HepG2 (cell line): ENCODE results near the gene TESK1. TPM values are rescaled to one million over a fixed set of nuclear protein-coding genes. Genes with fewer than 3 reads are reported as not detected.

Source experiments
- JUND ChIP-seq: sonication (generic); formaldehyde crosslinking; IDR thresholded peaks from 2 replicates; pipeline ENCODE4 v1.8.0; 2022; ENCODE audit warnings: mild to moderate bottlenecking, missing genetic modification reagents
- KLF12 ChIP-seq: sonication (generic); formaldehyde crosslinking; IDR thresholded peaks from 2 replicates; pipeline ENCODE4 v1.4.0; 2020; ENCODE audit warnings: missing genetic modification reagents, borderline replicate concordance
- NFYC ChIP-seq: IDR thresholded peaks from 2 replicates; pipeline ENCODE4 v1.6.1; 2016; ENCODE audit warnings: missing genetic modification reagents, missing compliant biosample characterization
- REL ChIP-seq: sonication (generic); formaldehyde crosslinking; conservative IDR thresholded peaks from 2 replicates; pipeline ENCODE4 v1.8.0; 2022; ENCODE audit warnings: mild to moderate bottlenecking, missing genetic modification reagents, moderate library complexity
- SAP130 ChIP-seq: IDR thresholded peaks from 2 replicates; pipeline ENCODE4 v1.6.1; 2016; ENCODE audit warnings: low read depth
- SMARCC2 ChIP-seq: fragments of 450-650 bp; IDR thresholded peaks from 2 replicates; pipeline ENCODE4 v1.6.1; 2017; ENCODE audit warnings: antibody characterized with exemption, mild to moderate bottlenecking
- SSRP1 ChIP-seq: IDR thresholded peaks from 2 replicates; pipeline ENCODE4 v1.6.1; 2016; ENCODE audit warnings: control low read depth
- TEAD3 ChIP-seq: optimal IDR thresholded peaks from 2 replicates; pipeline ENCODE3; 2016; ENCODE audit warnings: borderline replicate concordance
- THAP11 ChIP-seq: IDR thresholded peaks from 2 replicates; pipeline ENCODE4 v1.6.1; 2016; ENCODE audit warnings: missing biosample characterization, missing genetic modification reagents
- ZFAT ChIP-seq: sonication (generic); formaldehyde crosslinking; conservative IDR thresholded peaks from 2 replicates; pipeline ENCODE4 v1.8.1; 2023; ENCODE audit warnings: missing genetic modification reagents, inconsistent platforms
- ZFX ChIP-seq: sonication (generic); formaldehyde crosslinking; IDR thresholded peaks from 2 replicates; pipeline ENCODE4 v1.4.0; 2020; ENCODE audit warnings: mild to moderate bottlenecking, low read depth, missing genetic modification reagents, moderate library complexity
- ZFY ChIP-seq: sonication (generic); formaldehyde crosslinking; IDR thresholded peaks from 2 replicates; pipeline ENCODE4 v1.4.0; 2020; ENCODE audit warnings: missing genetic modification reagents
- ZNF17 ChIP-seq: sonication (generic); formaldehyde crosslinking; IDR thresholded peaks from 2 replicates; pipeline ENCODE4 v1.5.0; 2020; ENCODE audit warnings: mild to moderate bottlenecking, missing genetic modification reagents
- polyA plus RNA-seq, 8 experiments: library from polyadenylated mRNA; depleted of rRNA in 3 of 8; stranded (reverse) in 7 of 8; unstranded in 1 of 8; fragments of >200 nt; fragmentation: Illumina TruSeq in 4 of 8; extraction: Trizol in 4 of 8; gene quantifications; 2 replicates each; pipeline versions ENCODE4 v1.2.1 to v1.2.3, GENCODE V29; 2011 to 2016; ENCODE audit warnings: low read depth in 4 of 8, missing spikeins in 1 of 8, mixed read lengths in 1 of 8; ENCODE audit not compliant: insufficient read depth in 1 of 8
- total RNA-seq, 5 experiments: library from RNA; depleted of rRNA; stranded (reverse); fragments of >200 nt; fragmentation: Illumina TruSeq; extraction: Trizol; gene quantifications; 2 replicates each; pipeline ENCODE4 v1.2.3, GENCODE V29; 2016; ENCODE audit warnings: low read depth in 1 of 5
- TF ChIP-seq, protein P1 (sequence below): IDR thresholded peaks from 2 replicates; pipeline ENCODE4 v1.6.1; 2016; ENCODE audit warnings: low read depth, control low read depth
- TF ChIP-seq, protein P2 (sequence below): sonication (generic); formaldehyde crosslinking; IDR thresholded peaks from 2 replicates; pipeline ENCODE4 v1.4.0; 2020; ENCODE audit warnings: missing genetic modification reagents, mild to moderate bottlenecking, borderline replicate concordance
- TF ChIP-seq, protein P3 (sequence below): sonication (generic); formaldehyde crosslinking; IDR thresholded peaks from 2 replicates; pipeline ENCODE4 v1.5.1; 2020; ENCODE audit warnings: mild to moderate bottlenecking, missing genetic modification reagents, moderate library complexity
- TF ChIP-seq, protein P4 (sequence below): sonication (generic); formaldehyde crosslinking; IDR thresholded peaks from 2 replicates; pipeline ENCODE4 v1.8.0; 2022; ENCODE audit warnings: mild to moderate bottlenecking, missing genetic modification reagents, moderate library complexity
- TF ChIP-seq, protein P5 (sequence below): sonication (generic); formaldehyde crosslinking; IDR thresholded peaks from 2 replicates; pipeline ENCODE4 v1.4.0; 2020; ENCODE audit warnings: missing genetic modification reagents

TESK1 gene
- total and polyA plus RNA-seq, 2 of the 13 experiments (the other 11 are each of a cell fraction or from before 2014, with no cell fraction given), result 7.3 to 13.6 TPM

DNA sequence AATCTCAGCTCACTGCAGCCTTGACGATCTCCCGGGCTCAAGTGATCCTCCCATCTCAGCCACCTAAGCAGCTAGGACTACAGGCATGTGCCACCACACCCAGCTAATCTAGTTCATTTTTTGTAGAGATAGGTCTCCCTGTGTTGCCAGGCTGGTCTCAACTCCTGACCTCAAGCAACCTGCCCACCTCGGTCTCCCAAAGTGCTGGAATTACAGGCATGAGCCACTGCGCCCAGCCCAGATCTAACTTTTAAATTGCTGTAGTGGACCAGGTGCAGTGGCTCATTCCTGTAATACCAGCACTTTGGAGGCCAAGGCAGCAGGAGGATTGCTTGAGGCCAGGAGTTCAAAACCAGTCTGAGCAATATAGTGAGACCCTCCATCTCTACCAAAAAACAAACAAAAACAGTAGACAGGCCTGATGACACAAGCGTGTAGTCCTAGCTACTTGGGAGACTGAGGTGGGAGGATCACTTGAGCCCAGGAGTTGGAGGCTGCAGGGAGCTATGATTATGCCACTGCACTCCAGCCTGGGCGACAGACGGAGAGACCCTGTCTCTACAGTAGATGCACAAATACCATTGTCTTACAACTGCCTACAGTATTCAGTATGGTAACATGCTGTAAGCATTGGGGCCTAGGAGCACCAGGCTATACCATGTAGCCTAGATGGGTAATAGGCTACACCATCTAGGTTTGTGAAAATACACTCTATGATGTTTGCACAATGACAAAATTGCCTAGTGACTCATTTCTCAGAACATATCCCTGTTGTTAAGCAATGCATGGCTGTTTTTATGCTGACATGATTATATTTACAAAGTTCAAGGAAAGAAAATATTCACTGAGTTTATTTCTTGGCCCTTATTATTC lies 47.1 kb downstream of the TESK1 start (continued):
- no peak for TF ChIP-seq SMARCC2
- TF ChIP-seq KLF12 (CRISPR knock-in tag), result no peak
- TF ChIP-seq, protein P1, sequence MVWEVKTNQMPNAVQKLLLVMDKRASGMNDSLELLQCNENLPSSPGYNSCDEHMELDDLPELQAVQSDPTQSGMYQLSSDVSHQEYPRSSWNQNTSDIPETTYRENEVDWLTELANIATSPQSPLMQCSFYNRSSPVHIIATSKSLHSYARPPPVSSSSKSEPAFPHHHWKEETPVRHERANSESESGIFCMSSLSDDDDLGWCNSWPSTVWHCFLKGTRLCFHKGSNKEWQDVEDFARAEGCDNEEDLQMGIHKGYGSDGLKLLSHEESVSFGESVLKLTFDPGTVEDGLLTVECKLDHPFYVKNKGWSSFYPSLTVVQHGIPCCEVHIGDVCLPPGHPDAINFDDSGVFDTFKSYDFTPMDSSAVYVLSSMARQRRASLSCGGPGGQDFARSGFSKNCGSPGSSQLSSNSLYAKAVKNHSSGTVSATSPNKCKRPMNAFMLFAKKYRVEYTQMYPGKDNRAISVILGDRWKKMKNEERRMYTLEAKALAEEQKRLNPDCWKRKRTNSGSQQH (CRISPR knock-in tag), result no peak
- TF ChIP-seq, protein P2, sequence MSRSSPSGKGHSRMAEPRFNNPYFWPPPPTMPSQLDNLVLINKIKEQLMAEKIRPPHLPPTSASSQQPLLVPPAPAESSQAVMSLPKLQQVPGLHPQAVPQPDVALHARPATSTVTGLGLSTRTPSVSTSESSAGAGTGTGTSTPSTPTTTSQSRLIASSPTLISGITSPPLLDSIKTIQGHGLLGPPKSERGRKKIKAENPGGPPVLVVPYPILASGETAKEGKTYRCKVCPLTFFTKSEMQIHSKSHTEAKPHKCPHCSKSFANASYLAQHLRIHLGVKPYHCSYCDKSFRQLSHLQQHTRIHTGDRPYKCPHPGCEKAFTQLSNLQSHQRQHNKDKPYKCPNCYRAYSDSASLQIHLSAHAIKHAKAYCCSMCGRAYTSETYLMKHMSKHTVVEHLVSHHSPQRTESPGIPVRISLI, result no peak
- TF ChIP-seq, protein P3, sequence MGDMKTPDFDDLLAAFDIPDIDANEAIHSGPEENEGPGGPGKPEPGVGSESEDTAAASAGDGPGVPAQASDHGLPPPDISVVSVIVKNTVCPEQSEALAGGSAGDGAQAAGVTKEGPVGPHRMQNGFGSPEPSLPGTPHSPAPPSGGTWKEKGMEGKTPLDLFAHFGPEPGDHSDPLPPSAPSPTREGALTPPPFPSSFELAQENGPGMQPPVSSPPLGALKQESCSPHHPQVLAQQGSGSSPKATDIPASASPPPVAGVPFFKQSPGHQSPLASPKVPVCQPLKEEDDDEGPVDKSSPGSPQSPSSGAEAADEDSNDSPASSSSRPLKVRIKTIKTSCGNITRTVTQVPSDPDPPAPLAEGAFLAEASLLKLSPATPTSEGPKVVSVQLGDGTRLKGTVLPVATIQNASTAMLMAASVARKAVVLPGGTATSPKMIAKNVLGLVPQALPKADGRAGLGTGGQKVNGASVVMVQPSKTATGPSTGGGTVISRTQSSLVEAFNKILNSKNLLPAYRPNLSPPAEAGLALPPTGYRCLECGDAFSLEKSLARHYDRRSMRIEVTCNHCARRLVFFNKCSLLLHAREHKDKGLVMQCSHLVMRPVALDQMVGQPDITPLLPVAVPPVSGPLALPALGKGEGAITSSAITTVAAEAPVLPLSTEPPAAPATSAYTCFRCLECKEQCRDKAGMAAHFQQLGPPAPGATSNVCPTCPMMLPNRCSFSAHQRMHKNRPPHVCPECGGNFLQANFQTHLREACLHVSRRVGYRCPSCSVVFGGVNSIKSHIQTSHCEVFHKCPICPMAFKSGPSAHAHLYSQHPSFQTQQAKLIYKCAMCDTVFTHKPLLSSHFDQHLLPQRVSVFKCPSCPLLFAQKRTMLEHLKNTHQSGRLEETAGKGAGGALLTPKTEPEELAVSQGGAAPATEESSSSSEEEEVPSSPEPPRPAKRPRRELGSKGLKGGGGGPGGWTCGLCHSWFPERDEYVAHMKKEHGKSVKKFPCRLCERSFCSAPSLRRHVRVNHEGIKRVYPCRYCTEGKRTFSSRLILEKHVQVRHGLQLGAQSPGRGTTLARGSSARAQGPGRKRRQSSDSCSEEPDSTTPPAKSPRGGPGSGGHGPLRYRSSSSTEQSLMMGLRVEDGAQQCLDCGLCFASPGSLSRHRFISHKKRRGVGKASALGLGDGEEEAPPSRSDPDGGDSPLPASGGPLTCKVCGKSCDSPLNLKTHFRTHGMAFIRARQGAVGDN (CRISPR knock-in tag), result no peak
- peak; percentile 61 for TF ChIP-seq SAP130 (CRISPR knock-in tag)
- TF ChIP-seq ZFX (CRISPR knock-in tag), result 0 out of 2 replicates have a peak, but pooled peaks have one; percentile 31
- TF ChIP-seq, protein P4, sequence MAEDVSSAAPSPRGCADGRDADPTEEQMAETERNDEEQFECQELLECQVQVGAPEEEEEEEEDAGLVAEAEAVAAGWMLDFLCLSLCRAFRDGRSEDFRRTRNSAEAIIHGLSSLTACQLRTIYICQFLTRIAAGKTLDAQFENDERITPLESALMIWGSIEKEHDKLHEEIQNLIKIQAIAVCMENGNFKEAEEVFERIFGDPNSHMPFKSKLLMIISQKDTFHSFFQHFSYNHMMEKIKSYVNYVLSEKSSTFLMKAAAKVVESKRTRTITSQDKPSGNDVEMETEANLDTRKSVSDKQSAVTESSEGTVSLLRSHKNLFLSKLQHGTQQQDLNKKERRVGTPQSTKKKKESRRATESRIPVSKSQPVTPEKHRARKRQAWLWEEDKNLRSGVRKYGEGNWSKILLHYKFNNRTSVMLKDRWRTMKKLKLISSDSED (CRISPR knock-in tag), result no peak
- TF ChIP-seq TEAD3, result peak; percentile 45
- TF ChIP-seq, protein P5, sequence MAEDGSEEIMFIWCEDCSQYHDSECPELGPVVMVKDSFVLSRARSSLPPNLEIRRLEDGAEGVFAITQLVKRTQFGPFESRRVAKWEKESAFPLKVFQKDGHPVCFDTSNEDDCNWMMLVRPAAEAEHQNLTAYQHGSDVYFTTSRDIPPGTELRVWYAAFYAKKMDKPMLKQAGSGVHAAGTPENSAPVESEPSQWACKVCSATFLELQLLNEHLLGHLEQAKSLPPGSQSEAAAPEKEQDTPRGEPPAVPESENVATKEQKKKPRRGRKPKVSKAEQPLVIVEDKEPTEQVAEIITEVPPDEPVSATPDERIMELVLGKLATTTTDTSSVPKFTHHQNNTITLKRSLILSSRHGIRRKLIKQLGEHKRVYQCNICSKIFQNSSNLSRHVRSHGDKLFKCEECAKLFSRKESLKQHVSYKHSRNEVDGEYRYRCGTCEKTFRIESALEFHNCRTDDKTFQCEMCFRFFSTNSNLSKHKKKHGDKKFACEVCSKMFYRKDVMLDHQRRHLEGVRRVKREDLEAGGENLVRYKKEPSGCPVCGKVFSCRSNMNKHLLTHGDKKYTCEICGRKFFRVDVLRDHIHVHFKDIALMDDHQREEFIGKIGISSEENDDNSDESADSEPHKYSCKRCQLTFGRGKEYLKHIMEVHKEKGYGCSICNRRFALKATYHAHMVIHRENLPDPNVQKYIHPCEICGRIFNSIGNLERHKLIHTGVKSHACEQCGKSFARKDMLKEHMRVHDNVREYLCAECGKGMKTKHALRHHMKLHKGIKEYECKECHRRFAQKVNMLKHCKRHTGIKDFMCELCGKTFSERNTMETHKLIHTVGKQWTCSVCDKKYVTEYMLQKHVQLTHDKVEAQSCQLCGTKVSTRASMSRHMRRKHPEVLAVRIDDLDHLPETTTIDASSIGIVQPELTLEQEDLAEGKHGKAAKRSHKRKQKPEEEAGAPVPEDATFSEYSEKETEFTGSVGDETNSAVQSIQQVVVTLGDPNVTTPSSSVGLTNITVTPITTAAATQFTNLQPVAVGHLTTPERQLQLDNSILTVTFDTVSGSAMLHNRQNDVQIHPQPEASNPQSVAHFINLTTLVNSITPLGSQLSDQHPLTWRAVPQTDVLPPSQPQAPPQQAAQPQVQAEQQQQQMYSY (CRISPR knock-in tag), result no peak
- peak; percentile 37; the same call in 1 of the 2 replicates for TF ChIP-seq SSRP1 (CRISPR knock-in tag)
- TF ChIP-seq ZFAT (CRISPR knock-in tag), result no peak
- TF ChIP-seq NFYC (CRISPR knock-in tag), result no peak
- TF ChIP-seq JUND, result peak; percentile 72; the same call in 1 of the 2 replicates
- peak; percentile 59; the same call in 1 of the 2 replicates for TF ChIP-seq THAP11 (CRISPR knock-in tag)
- TF ChIP-seq ZFY (CRISPR knock-in tag), result no peak
- TF ChIP-seq ZNF17 (CRISPR knock-in tag), result no peak
- TF ChIP-seq REL (CRISPR knock-in tag), result no peak
